GM19035 (cell line): ENCODE data around the gene RNU6-9.

Experiments used
- ATAC-seq: cut with Tn5 transposase; IDR thresholded peaks from one replicate; pipeline ENCODE4 v1.9.1; 2021; ENCODE audit not compliant: unreplicated experiment

The RNU6-9 gene

GRCh38 chr19:861756-862580 is 31.3 kb upstream of the RNU6-9 start:
- ATAC-seq, result no peak

- ATAC-seq, result no peak
These were observed 30.5 kb upstream of the RNU6-9 start for GRCh38 chr19:862581-863314.

DNA sequence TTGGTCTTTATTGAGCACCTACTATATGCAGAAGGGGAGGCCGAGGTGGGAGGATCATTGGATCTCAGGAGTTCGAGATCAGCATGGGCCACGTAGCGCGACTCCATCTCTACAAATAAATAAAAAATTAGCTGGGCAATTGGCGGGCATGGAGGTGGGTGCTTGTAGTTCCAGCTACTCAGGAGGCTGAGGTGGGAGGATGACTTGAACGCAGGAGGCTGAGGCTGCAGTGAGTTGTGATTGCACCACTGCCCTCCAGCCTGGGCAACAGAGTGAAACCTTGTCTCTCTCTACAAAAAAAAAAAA is 30.0 kb upstream of the RNU6-9 start:
- ATAC-seq, result no peak

- ATAC-seq, result no peak
These were observed 26.4 kb upstream of the RNU6-9 start for GRCh38 chr19:866769-867300.

DNA sequence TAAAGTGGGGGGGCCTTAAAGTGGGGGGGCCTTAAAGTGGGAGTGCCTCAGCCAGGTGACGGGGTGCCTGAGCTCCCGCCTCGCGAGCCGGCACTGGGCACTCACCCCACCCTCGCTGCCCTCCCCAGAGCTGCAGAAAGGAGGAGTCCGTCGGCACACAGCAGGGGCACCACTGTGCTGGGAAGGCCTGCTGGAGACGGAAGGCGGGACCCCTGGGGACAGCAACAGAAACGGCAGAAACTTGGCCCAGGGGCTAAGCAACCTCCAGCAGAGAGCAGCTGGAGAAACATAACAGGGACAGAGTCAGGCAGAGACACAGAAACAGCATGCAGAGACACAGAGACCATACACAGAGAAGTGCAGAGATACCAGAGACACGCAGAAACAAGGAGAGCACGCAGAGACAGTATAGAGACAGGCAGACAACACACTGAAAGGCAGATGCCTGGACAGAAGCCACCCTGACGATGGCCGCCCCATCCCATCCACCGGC is 25.9 kb upstream of the RNU6-9 start:
- no peak for ATAC-seq

GRCh38 chr19:867855-868457 is 25.3 kb upstream of the RNU6-9 start:
- ATAC-seq, result no peak

DNA sequence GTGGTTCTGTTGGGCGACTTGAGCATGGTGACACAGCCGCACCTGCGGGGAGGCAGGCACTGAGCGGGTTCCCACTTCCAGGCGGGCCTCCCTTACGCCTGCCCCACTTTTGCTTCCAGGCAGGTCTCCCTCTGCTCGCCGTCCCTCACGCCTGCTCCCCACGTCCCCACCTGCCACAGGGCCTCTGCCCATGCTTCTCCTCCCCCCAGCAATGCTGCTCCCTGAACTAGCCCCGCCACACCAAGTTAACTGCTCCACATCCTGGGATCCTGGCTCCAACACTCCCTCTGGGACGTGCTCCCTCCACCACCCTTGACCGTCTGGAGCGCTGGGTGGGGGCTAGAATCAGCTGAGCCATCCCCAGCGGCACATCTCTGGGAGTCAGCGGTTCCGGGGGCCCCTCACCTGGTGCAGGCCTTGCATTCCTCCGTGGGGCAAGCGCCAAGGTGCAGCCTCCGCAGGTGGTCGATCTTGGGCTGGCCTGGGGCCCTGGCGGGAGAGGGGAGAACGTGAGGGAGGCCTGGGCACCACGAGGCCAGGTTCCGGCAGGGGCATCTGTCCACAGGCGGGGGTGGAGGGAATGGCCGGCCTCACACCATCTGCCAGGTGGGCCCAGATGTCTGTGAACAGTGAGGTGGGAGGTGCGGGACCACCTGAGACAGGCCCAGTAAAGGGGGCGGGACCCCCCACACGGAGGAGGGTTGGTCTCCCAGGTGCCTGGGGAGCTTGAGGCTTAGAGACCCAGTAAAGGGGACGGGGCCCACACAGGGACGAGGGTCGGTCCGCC is 24.6 kb upstream of the RNU6-9 start:
- ATAC-seq, result no peak

DNA sequence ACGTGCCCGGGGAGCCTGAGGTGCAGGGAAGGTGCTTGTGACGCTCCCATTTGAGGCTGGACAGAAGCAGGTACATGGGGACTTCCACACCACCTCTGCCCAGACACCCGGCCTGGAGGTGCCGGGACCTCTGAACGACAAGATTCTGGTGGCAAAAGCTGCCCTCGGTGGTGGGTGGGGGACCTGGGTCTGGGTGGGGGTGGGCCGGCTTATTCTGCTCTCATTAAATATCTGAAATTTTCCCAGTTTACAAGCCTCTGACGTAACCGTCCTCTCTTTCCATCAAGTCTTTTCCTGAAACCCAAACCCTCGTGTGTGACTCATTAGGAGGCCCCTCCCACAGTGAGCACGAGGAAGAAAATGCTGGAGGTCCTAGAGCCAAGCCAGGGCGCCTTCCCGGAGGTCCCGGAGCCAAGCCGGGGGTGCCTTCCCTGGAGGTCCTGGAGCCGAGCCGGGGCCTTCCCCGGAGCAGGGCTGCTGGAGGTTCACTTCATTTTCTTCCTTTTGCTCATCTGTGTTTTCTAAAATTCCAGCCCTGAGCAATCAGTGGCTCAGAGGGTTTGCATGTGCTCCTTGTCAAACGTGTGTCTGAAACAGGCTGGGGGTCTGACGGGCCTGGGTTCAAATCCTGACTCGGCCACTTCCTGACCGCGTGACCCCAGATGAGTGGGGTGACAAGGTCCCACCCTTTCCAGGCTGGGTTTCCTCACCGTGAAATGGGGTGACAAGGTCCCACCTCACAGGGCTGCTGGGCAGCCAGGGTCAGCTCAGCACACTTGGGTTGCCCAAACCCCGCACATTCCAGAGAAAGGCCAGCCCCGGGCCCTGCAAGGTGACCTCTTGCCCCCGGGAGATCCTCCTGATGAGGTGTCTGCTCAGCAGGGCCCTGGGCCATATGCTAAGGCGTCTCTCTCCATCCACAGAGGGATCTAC is 23.8 kb upstream of the RNU6-9 start:
- no peak for ATAC-seq

GRCh38 chr19:870314-870713 is 23.0 kb upstream of the RNU6-9 start:
- no peak for ATAC-seq

- ATAC-seq, result no peak
These were observed 22.3 kb upstream of the RNU6-9 start for GRCh38 chr19:870963-871401.

GRCh38 chr19:871446-872265 is 21.6 kb upstream of the RNU6-9 start:
- no peak for ATAC-seq

DNA sequence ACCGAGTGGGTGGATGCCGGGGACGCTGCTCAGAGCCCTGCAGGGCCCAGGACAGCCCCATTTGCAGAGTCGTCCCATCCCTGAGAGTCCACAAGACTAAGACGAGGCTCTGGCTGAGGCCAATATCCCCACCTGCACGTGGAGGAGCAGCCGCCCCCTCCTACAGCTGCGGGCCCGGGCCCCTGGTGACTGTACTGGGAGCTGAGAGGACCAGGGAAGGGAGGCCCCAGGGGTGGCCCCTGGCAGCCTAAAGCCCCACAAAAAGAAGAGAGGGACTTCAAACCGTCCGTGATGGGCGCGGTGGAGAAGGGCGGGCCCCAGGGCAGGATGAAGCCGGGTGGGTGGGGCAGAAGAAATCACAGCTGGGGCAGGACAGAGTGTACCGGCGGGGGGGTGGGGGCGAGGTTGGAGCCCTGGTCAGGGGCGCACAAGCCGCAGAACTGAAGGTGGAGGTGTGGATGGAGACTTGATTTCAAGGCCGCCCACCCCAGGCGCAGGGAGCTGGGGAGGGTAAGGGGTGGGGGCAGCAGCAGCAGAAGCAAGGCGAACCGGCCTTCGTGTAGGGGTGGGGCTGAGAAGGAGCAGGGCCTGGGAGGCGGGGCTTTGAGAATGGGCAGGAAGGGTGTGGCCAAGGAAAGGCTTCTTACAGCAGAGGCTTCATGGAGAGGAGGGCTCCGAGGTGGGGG is 20.9 kb upstream of the RNU6-9 start:
- ATAC-seq, result no peak

GRCh38 chr19:873084-873483 is 20.2 kb upstream of the RNU6-9 start:
- no peak for ATAC-seq

GRCh38 chr19:873561-874041 is 19.7 kb upstream of the RNU6-9 start:
- no peak for ATAC-seq

- ATAC-seq, result no peak
These were observed 17.9 kb upstream of the RNU6-9 start for GRCh38 chr19:875265-875879.

GRCh38 chr19:876089-876488 is 17.2 kb upstream of the RNU6-9 start:
- ATAC-seq, result no peak

- no peak for ATAC-seq
These were observed 16.4 kb upstream of the RNU6-9 start for GRCh38 chr19:876780-877314.
